ENCODE data around the gene CDH12.
"Not testable (repeated sequence)": the region's sequence is repeated elsewhere in the genome, so short reads cannot be mapped to it uniquely, and the experiment has no call there.

The CDH12 gene

GRCh38 chr5:22554475-22554874, 298.7 kb downstream of the CDH12 start:
- no peak for DNase-seq

DNA sequence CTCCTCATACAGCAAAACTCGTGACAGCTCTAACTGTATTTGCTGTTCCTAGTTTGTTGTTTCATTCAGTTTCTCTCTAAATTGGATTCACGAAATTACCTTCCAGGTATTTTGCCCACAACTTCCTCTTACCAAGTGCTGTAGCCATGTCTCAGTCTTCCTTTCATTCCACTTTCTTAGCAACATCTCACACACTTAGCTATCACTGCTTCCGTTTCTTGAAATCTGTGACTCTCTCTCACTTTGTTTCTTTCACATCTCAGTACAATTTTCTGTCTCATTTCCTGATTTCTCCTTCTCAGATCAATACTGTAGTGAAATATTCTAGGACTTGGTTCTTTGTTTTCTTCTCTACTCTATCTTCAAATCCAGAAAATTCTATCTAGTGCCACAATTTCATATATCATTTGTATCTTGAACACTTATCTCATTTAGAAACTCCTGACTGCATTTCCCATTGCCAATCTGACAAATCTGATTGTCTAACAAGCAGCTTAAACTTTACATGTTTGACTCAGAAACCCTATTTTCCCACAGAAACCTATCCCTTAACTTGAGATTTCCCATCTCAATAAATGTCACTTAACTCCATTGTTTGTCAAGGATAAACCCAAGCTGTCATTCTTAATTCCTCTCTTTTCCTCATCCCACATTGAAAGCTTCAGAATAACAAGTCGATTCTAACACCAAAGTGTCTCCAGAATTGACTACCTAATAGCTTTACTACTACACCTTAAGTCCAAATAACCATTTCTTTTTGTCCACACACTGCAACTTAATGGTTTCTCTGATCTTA, 303.1 kb downstream of the CDH12 start:
- DNase-seq = no peak

DNA sequence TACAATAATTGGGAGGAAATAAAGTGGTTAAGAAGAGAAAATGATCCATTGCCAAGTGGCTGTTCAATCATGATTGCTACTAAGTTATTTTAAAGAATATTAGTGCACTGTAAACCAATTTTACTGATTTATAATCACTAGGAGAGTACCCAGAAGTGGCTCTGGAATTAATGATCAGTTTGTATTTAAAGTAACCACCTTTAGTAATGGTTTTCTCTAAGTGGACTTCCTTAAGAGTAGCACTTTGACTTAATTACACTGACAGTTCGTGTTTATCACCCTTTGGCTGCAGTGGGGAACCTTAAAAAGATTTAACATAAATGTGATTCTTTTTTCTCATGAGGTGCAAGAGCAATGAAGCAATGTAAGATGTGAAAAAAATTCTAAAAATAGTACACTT, 310.8 kb downstream of the CDH12 start:
- DNase-seq = no peak

- no peak for DNase-seq
Observed at GRCh38 chr5:22541037-22541436, 312.1 kb downstream of the CDH12 start.

DNA sequence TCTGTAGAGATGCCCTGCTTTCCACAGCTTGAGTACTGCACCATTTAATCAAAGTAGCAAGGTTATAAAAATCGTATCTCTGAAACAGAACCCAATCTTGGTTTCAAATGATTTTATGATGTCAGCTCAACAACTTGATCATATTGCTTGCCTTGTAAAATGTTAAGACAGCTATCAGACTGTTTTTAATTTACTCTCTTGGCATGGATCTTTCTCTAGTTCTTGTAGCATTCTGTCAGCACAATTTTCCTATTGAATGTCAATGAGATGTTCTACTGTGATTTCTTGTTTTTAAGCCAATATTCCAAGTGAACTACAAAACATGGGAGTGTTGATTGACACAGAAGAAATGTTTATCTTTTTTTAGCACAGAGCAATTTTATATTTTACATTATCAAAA, 313.4 kb downstream of the CDH12 start:
- no peak for DNase-seq

DNA sequence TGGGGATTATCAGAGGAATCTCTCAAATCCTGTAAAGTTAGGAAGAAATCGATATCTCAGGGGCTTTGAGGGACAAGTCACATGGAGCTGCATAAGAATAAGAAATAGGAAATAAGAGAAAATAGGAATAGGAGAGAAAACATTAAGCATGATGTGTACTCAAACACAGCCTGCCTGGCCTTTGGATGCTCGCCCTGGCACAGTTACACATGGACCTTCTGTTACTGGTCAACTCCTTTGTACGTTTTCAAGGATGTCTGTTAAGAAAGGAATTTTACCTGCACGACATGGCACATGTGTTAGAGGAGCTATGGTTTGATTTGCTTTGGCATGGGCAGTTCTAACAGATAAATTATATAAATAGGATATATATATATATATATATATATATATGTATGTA, 321.2 kb downstream of the CDH12 start:
- DNase-seq = no peak

GRCh38 chr5:22521521-22521920, 331.6 kb downstream of the CDH12 start:
- no peak for DNase-seq

GRCh38 chr5:22516497-22516896, 336.6 kb downstream of the CDH12 start:
- not testable (repeated sequence) for DNase-seq

DNA sequence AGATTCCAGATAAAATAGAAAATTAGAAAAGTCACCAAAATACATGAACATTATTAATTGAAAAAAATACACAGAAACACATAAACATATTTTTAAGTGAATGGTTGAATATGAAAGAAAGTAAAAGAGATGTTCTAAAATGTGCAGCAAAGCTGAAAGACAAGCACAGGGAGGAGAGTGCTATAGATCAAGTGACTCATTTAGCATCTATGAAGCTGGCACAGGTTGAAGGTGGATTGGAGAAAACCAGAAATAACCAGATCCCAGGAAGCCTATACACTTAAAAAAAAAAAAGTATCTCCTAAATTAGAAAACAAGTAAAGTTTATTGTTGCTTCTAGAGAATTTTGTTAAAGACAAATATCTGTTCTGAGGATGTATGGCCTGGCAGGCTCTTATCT, 338.9 kb downstream of the CDH12 start:
- no peak for DNase-seq

DNA sequence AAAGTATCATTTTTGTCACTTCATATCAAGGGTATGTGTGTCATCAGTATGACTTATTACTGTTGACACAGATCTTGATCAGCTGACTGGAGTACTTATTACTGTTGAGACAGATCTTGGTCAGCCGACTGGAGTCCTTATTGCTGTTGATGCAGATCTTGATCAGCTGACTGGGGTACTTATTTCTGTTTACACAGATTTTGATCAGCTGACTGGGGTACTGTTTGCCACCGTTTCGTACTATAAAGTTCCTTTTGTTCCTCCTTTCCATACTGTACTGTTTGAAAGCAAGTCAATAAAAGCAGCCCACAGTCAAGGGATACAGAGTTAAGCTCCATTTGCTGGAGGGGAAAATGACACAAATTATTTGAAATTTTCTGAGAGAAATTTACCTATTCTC, 347.3 kb downstream of the CDH12 start:
- no peak for DNase-seq

GRCh38 chr5:22504411-22504810, 348.7 kb downstream of the CDH12 start:
- no peak for DNase-seq

DNA sequence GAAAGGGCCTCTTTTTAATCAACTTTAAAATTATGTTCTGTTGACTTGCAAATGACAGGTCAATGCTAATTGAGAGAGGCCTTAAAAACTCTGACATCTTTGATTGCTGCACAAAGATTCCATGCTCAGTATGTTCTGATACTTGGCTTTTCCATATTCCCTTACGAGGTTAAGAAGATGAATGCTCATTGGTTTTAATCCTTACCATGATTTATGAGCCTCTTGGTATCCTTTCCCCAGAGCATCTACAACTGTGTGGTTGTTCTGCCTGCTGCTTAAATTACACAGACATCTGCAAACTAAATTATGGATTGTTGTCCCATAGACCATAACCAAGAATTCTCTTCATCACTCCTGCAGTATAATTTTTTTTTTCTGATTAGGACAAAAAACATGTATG, 352.6 kb downstream of the CDH12 start:
- DNase-seq = no peak

DNA sequence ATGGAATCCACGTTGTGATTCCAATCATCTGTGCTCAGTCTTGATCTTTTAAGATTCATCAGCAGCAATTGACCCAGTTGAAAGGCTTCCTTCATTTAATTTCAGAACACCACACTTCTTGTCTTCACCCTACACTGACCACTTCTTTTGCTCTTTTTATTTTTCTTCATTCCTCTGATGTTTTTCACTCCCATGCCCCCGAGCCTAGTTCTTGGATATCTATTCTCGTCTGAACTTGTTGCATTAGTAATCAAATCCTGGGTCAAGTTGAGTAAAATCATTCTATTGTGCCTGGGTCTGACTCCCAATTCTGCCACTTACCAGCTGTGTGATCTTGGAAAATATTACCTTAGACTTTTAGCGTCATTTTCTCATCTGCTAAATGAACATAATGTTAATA, 356.5 kb downstream of the CDH12 start:
- no peak for DNase-seq

GRCh38 chr5:22495016-22495720, 358.0 kb downstream of the CDH12 start:
- DNase-seq = no peak

GRCh38 chr5:22488427-22488826, 364.7 kb downstream of the CDH12 start:
- no peak for DNase-seq

- no peak for DNase-seq
Observed at GRCh38 chr5:22480305-22480704, 372.8 kb downstream of the CDH12 start.

DNA sequence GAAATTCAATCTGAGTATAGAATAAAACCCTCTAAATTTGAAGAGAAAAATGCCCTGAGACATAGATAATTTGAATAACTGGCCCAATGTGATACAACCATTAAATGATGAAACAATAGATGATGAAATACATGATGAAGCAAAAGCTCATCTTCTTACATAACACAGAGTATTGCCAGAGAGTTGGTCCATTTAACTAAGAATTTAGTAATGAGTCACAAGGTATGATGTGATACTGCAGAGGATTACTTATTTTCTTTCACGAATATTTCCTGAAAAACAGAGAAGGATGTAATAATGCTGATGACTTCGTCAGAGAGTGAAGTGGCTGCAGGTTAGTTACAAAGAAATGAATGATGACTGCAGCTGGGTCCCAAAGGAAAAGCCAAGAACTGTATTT, 379.3 kb downstream of the CDH12 start:
- DNase-seq = no peak

DNA sequence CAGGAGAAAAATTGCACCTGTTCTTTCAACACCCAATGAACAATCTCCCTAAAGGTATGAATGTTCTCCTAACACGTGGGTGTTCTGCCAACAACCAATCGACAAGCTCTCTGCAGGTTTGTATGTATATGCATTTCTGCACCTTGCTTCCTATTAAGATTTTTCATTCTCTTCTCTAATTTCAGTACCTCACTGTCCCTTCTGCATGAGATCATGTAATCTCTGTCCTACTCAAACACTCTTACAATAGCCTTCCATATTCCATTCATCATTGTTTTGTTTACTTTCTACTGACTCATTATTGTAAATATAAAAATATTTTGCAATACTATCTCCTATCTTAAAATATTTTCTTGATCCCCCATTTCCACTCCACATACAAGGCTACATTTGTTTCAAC, 382.0 kb downstream of the CDH12 start:
- no peak for DNase-seq

DNA sequence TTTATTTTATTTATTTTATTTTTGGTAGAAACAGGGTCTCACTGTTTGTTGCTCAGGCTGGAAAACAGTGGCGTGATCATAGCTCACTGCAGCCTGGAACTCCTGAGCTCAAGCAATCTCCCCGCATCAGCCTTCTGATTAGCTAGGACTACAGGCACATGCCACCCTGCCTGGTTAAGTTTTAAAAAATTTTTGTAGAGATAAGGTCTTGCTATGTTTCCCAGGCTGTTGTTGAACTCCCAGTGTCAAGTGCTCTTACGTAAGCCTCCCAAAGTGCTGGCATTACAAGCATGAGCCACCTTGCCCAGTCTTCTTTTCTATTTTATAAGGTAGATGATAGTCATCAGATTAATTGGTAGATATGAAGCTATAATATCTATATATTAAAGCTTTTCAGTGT, 382.7 kb downstream of the CDH12 start:
- no peak for DNase-seq

DNA sequence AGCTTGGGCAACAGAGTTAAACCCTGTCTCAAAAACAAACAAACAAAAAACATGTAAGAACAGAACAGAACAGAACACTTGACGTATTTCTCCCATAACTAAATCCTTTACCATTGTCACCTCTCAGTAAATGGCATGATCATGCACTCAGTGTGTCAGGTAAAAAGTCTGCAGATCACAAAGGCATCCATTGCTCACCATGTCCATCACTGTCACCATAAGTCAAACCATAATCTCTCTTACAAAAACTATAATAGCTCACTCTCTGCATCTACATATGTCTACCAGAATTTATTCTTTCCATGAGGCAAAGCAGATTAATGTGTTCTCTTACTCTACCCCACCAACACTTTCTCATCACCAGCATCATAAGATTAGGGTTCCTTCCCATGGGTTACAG, 387.5 kb downstream of the CDH12 start:
- no peak for DNase-seq

DNA sequence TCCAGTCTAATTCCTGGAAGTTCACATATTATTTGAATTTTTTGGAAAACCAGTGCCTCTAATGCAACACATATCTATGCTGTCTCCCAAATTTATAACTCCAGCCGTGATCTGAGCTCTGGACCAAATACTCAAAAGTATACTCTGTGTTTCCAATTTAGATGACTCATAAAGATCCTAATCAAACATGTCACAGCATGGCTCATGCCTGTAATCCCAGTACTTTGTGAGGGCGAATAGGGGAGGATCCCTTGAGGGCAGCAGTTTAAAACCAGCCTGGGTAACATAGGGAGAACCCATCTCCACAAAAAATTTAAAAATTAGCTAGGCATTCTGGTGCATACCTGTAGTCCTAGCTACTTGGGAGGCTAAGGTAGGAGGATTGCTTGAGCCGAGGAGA, 388.0 kb downstream of the CDH12 start:
- DNase-seq = no peak

GRCh38 chr5:22460189-22460588, 393.0 kb downstream of the CDH12 start:
- DNase-seq = no peak

DNA sequence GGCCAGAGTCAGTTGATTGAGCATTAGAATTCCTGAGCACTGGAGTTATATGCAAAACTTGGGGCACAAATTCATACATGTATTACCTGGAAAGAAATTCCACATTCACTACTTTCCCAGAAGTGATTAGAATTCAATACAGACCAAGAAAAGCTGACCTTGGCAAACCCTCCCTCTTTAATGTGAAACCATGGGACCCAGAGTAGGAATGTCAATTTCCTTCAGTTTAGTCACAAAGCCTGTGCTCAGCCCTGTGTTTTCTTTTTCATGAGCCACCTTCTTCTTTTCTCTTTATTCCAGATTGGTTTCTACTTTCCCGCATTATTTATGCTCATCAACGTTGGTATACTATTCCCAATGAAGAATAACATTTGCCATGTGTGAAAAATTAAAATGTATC, 420.2 kb downstream of the CDH12 start:
- no peak for DNase-seq

DNA sequence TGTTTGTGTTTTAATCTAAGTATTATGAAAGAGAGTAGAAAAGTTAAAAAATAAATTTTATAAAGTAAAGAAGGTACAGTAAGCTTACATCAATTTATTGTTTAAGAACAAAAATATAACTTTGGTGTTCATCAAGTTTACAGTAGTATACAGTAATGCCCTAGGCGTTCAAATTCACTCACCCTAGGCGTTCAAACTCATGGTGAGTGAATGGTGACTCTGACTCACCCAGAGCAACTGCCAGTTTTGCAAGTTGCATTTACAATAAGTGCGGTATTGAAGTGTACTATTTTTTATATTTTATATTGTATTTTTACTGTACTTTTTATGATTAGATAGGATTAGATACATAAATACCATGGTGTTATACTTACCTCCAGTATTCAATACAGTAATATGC, 421.3 kb downstream of the CDH12 start:
- no peak for DNase-seq

DNA sequence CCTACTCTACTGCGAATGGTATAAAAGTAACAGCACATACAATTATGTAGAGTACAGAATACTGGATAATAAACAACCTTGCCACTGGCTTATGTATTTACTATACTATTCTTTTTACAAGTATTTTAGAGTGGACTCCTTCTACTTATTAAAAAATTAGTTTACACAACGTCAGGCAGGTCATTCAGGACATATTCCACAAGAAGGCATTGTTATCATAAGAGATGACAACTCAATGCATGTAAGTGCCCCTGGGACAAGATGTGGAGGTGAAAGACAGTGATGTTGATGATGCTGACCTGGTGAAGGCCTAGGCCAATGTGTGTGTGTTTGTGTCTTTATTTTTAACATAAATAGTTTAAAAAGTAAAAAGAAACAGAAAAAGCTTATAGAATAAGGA, 421.7 kb downstream of the CDH12 start:
- no peak for DNase-seq

All from Kasumi-1 (cell line).